Activated CD4-positive, alpha-beta T cell treated with anti-CD3 and anti-CD28 coated beads, Interleukin-2, Interleukin-6, amounts not matched to agents 100 ng/mL and 50 ng/mL, durations not matched to agents 16 hours and 8 hours (primary cell): ENCODE results near the gene CHRM5.
A peak's percentile ranks its signal among the peaks of the same experiment; 100 is the strongest.
"Not testable (repeated sequence)": the region's sequence is repeated elsewhere in the genome, so short reads cannot be mapped to it uniquely, and the experiment has no call there.

ENCODE experiments used
- DNase-seq: peaks from one replicate; pipeline ENCODE4 v3.0.0-alpha.2; 2020

Gene CHRM5

GRCh38 chr15:33988384-33988783 lies 20.1 kb downstream of the CHRM5 start:
- DNase-seq: no peak

GRCh38 chr15:33994005-33994615 lies 25.8 kb downstream of the CHRM5 start:
- DNase-seq: peak; percentile 17

- DNase-seq: not testable (repeated sequence)
These were observed 27.4 kb downstream of the CHRM5 start for GRCh38 chr15:33995666-33996065.

- no peak for DNase-seq
These were observed 33.2 kb downstream of the CHRM5 start for GRCh38 chr15:34001536-34001935.

GRCh38 chr15:34006381-34006780 lies 38.1 kb downstream of the CHRM5 start:
- DNase-seq: no peak

- DNase-seq: no peak
These were observed 41.4 kb downstream of the CHRM5 start for GRCh38 chr15:34009656-34010055.

DNA sequence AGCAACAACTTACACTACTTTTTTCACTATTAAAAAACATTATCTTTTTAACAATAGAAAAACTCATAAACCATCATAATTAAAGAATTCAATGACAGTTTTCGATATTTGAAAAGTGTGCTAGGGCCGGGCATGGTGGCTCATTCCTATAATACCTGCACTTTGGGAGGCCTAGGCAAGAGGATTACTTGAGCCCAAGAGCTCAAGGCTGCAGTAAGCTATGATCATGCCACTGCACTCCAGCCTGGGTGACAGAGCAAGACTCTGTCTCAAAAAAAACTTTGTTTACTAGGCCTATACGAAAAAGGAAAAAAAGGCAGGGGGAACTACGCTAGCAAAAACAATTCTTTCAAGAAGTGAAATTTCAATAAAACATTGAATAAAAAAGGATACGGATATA lies 42.6 kb downstream of the CHRM5 start:
- no peak for DNase-seq

DNA sequence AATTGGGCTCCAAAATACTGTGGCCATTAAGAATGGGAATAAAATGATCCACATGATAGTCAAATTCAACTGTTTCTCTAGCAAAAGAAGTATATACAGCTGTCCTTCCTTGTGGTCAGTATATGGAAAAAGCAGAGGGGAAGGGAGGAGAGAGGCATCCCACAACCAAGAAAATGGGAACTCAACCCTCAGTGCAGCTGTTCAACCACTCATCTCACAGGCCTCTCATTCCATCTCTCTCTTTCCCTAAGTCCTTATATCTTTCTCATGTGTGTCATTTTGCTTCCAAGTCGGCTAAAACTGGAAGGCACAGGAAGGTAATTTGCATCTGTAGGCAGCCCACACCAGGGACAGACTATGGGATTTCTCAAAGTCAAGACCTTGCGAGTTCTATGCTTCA lies 43.2 kb downstream of the CHRM5 start:
- no peak for DNase-seq

DNA sequence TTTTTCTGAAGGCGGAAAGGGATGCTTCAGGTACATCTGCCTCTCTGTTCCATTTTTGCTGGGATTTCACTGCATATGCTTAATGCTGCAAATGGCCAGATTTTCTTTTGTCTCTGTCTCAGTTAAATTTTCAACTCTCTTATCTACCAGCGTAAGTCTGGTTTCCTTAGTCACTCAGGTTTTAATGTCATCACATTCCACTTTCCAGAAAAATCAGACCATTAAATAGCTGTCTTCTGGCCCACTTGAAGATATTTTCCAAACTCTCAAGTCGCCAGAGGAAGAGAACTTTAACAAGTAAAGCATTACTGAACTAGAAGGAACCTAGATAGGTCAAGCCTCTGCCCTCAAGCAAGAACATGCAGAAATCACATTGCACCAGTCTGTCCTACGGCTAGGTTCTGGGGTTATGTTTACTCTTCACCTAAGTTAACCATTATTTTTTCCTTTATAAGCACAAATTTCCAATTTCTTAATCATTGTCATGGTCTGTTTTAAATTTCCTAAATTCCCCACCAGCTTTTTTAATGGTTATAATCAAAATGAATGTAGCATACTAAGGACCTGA lies 44.2 kb downstream of the CHRM5 start:
- no peak for DNase-seq

DNA sequence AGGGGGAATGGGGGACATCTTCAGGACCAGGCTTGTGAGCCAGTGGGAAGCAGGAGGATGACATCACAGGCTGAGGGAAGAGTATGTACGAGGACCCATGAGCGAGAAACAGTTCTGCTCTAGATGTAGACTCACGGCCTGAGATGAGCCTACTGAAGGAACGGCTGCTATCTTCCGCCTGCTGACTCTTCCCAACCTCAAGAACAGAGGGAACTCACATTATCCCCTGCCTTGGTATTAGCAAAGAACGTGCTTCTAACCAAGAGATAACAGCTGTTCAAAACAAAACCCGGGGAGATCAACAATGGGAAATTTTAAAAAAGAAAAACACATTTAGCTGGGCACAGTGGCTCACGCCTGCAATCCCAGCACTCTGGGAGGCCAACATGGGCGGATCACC lies 45.4 kb downstream of the CHRM5 start:
- DNase-seq: no peak

GRCh38 chr15:34014556-34014955 lies 46.3 kb downstream of the CHRM5 start:
- no peak for DNase-seq

GRCh38 chr15:34018021-34018645 lies 49.8 kb downstream of the CHRM5 start:
- peak; percentile 60 for DNase-seq

DNA sequence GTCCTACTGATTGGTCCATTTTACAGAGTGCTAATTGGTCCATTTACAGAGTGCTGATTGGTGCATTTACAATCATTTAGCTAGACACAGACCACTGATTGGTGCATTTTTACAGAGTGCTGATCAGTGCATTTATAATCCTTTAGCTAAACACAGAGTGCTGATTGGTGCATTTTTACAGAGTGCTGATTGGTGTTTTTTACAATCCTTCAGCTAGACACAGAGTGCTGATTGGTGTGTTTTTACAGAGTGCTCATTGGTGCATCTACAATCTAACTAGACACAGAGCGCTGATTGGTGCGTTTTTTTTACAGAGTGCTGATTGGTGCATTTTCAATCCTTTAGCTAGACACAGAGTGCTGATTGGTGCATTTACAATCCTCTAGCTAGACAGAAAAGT lies 50.4 kb downstream of the CHRM5 start:
- DNase-seq: not testable (repeated sequence)

- no peak for DNase-seq
These were observed 51.2 kb downstream of the CHRM5 start for GRCh38 chr15:34019369-34019990.

DNA sequence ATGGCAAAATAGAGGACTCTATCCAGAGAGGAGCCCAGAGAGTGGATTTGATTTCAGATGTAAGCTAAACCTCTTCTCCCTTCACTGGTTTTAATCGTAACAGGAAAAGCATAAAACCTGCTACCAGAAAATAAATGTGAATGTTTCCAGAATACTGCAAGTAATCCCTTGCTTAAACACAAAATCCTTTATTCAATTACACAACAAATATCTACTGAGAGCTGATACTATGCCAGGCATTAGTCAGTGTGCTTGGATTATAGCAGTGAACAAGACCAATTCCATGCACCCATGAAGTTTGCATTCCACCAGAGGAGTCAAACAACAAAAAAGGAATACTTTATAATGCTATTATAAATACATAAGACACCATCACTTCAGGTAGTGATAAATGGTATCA lies 55.6 kb downstream of the CHRM5 start:
- no peak for DNase-seq

DNA sequence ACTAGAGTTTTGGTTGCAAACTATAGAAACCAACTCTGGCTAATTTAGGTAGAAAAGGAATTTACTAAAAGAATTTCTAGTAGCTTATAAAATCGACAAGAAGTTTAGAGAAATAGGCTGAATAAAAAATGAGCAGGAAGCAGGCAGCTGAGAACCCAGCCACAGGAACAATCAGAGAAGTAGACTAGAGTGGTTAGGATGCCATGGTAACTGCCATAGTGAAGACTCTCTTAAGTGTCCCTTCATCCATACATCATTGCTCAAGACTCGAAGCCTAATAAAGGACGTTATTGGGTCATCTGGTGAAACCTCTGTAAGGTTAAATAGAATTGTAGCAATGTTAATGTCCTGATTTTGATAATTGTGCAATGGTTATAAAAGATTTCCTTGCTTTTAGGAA lies 57.0 kb downstream of the CHRM5 start:
- no peak for DNase-seq

- no peak for DNase-seq
These were observed 59.3 kb downstream of the CHRM5 start for GRCh38 chr15:34027606-34028005.

DNA sequence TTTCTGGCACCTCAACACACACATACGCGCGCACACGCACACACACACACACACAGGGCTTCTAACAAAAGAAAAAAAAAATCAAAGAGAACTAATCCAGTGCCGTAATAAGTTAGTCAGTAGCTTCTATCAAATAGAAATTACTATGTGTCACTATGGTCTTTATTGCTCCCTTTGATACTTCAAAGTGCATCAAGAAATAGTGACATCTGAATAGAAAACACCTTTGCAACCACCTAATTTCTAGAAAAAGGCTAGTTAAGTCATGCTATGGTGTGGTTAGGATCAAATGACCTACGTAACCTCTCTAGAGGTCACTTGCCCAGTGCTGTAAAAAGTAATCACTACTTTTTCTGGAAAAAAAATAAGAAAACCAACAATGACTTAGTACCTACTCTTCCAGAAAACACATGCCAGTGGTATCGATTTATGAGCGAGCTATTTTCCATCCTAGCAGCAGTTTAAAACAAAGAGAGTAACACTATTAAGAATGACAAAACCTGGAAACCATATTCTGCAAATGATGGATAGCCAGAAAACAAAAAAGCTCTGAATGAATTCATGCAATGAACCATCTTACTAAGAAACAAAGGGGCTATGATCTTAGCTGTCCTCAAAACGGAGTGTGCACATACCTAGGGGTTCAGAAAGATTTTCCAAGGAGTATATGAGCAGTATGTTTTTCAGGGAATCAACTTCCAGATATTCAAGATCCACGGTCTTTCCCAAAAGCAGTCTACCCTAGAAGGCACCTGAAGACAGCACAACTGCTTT lies 63.9 kb downstream of the CHRM5 start:
- no peak for DNase-seq

DNA sequence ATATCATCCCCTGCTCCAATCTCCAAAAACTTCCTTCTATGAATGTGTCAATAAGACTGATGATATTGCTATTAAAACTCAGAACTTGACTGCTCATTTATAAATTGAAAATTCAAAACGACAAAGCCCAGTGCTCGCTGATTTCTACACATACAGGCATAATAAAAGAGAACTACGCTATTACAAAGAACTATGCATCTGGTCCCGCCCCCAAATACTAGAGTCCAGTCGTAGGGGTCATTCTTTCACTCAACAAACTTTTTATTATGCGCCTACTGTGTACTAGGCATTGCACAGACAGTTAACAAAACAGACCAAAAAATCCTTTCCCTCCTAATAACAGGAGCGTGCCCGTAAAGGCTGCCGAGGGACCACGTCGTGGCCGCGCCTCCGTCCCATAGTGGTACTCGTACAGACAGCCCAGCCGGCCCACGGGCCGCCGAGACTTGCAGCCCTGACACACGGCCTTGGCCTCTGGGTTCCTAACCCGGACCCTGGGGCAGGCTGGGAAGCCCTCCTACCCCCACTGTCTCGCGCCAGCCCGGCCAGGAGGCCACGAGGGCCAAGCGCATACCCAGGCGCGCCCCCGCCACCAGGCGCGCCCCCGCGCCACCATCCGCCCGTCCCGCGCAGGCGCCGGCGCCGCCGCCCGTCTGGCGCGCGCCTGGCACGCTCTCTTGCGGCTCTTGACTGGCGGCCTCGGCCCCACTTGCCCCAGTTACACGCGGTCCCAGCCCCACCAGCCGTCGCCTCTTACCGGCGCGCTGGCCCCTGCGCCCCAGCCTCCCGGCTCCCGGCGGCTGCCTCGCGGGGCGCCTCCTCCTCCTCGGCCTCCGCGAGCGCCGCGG lies 70.0 kb downstream of the CHRM5 start:
- DNase-seq: peak; percentile 80

- peak; percentile 64 for DNase-seq
These were observed 70.8 kb downstream of the CHRM5 start, which contains the start of gene AVEN for GRCh38 chr15:34038871-34039789. TSS of gene AVEN (minus strand) at chr15:34039204. CDS start at chr15:34039046, 158 bp downstream.

- DNase-seq: no peak
These were observed 71.5 kb downstream of the CHRM5 start for GRCh38 chr15:34039790-34040113.
